OCI-LY7 (cell line): Measurements from ENCODE around the gene DOP1A. TPM values are rescaled to one million over a fixed set of nuclear protein-coding genes. Genes with fewer than 3 reads are reported as not detected.

Experiments used
- BruUV-seq: library from RNA; stranded (reverse); fragments of 400-500 nt; replicated peaks from 2 replicates; lab custom pipeline; 2021; lab: Mats Ljungman, UMichigan
- CTCF ChIA-PET: fragments of 300-600 bp; sonication (Branson Sonifier 250); formaldehyde crosslinking; loops from one replicate; lab custom pipeline; 2022; ENCODE audit warnings: antibody characterized with exemption; ENCODE audit not compliant: unreplicated experiment; lab: Charles Lee
- POLR2A ChIA-PET: fragments of 300-600 bp; sonication (Branson Sonifier 250); formaldehyde crosslinking; loops from one replicate; lab custom pipeline; 2022; ENCODE audit warnings: antibody characterized with exemption; lab: Charles Lee
- DNase-seq: peaks from one replicate; pipeline ENCODE4 v3.0.0-alpha.2; 2015; ENCODE audit warnings: low spot score
- H2AFZ ChIP-seq: fragments of 200-600 bp; sonication (generic), shearing (Covaris generic); 2 replicates; pipeline ENCODE4 v1.6.1; 2014; ENCODE audit warnings: mild to moderate bottlenecking, antibody characterized with exemption, low read length, moderate library complexity
- H3K27ac ChIP-seq: fragments of 200-600 bp; sonication (generic); 2 replicates; pipeline ENCODE4 v1.5.1; 2014; ENCODE audit warnings: mixed run types, low read depth, mild to moderate bottlenecking, moderate library complexity, low read length, inconsistent platforms; ENCODE audit not compliant: poor library complexity, severe bottlenecking
- H3K36me3 ChIP-seq: fragments of 200-600 bp; sonication (generic); 2 replicates; pipeline ENCODE4 v1.6.1; 2014; ENCODE audit warnings: mild to moderate bottlenecking, antibody characterized with exemption, low read length, moderate library complexity, mixed read lengths; ENCODE audit not compliant: insufficient read depth
- H3K4me1 ChIP-seq: fragments of 200-600 bp; sonication (generic); 2 replicates; pipeline ENCODE4 v1.5.1; 2014; ENCODE audit warnings: mild to moderate bottlenecking, low read length; ENCODE audit not compliant: insufficient read depth, poor library complexity, severe bottlenecking
- H3K4me2 ChIP-seq: fragments of 200-600 bp; sonication (generic); 2 replicates; pipeline ENCODE4 v1.6.1; 2014; ENCODE audit warnings: mild to moderate bottlenecking, low read length
- H3K4me3 ChIP-seq: fragments of 200-600 bp; sonication (generic); 2 replicates; pipeline ENCODE4 v1.5.1; 2014; ENCODE audit warnings: mild to moderate bottlenecking, low read depth, low read length; ENCODE audit not compliant: poor library complexity, severe bottlenecking
- H3K79me2 ChIP-seq: fragments of 200-600 bp; sonication (generic); 2 replicates; pipeline ENCODE4 v1.6.1; 2016; ENCODE audit warnings: low read depth, mild to moderate bottlenecking, low read length, moderate library complexity, mixed read lengths; ENCODE audit not compliant: insufficient read depth
- H3K9me2 ChIP-seq: fragments of 200-600 bp; sonication (generic); 2 replicates; pipeline ENCODE4 v1.6.1; 2016; ENCODE audit warnings: mild to moderate bottlenecking, low read length, mixed read lengths; ENCODE audit not compliant: insufficient read depth
- H3K9me3 ChIP-seq: fragments of 200-600 bp; sonication (generic); 2 replicates; pipeline ENCODE4 v1.6.1; 2014; ENCODE audit warnings: mild to moderate bottlenecking, mixed run types, low read length, mixed read lengths
- H4K20me1 ChIP-seq: fragments of 200-600 bp; sonication (generic); 2 replicates; pipeline ENCODE4 v1.6.1; 2014; ENCODE audit warnings: mild to moderate bottlenecking, antibody characterized with exemption, low read length, moderate library complexity, mixed read lengths; ENCODE audit not compliant: insufficient read depth
- EZH2phosphoT487 ChIP-seq: fragments of 200-600 bp; sonication (generic); IDR thresholded peaks from 2 replicates; pipeline ENCODE4 v1.6.1; 2018; ENCODE audit warnings: low read depth, borderline replicate concordance, mild to moderate bottlenecking, mixed run types, antibody characterized with exemption, low read length, moderate library complexity, mixed read lengths
- intact Hi-C: fragments of 100-400 bp; cut with micrococcal nuclease; formaldehyde crosslinking; loops from one replicate; pipeline ENCODE4 v1.10.0; 2022; ENCODE audit not compliant: unreplicated experiment
- total RNA-seq, 2 experiments: library from RNA; depleted of rRNA in 1 of 2; stranded (reverse); fragments of >200 nt in 1 of 2; shearing (Covaris generic) in 1 of 2; gene quantifications; 2 replicates each; pipeline ENCODE4 v1.2.3, GENCODE V29; 2014 to 2022
- TF ChIP-seq, protein P1 (sequence below): fragments of 200-600 bp; sonication (generic); conservative IDR thresholded peaks from 2 replicates; pipeline ENCODE4 v1.5.1; 2014; ENCODE audit warnings: mild to moderate bottlenecking, antibody characterized with exemption, low read length, moderate library complexity, mixed read lengths

The DOP1A gene
- total RNA-seq, 2 experiments from 2014 or later = 25.2 to 25.6 TPM

GRCh38 chr6:83176246-83176645, 108.8 kb downstream of the DOP1A start:
- H3K4me1 ChIP-seq = no peaks in the 10 kb centered on the region
- ChIA-PET CTCF (no interaction called here), POLR2A (interaction anchor here (1.2 kb wide), 2 partner anchors 19 to 109 kb away, joined by 3 to 4 read pairs; partner anchors contain the start of gene DOP1A)
- no peak overlapping the region for H3K27ac ChIP-seq
- H3K36me3 ChIP-seq = peaks cover 76% of the 10 kb centered on the region
- TF ChIP-seq, protein P1, sequence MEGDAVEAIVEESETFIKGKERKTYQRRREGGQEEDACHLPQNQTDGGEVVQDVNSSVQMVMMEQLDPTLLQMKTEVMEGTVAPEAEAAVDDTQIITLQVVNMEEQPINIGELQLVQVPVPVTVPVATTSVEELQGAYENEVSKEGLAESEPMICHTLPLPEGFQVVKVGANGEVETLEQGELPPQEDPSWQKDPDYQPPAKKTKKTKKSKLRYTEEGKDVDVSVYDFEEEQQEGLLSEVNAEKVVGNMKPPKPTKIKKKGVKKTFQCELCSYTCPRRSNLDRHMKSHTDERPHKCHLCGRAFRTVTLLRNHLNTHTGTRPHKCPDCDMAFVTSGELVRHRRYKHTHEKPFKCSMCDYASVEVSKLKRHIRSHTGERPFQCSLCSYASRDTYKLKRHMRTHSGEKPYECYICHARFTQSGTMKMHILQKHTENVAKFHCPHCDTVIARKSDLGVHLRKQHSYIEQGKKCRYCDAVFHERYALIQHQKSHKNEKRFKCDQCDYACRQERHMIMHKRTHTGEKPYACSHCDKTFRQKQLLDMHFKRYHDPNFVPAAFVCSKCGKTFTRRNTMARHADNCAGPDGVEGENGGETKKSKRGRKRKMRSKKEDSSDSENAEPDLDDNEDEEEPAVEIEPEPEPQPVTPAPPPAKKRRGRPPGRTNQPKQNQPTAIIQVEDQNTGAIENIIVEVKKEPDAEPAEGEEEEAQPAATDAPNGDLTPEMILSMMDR = no peak
- TF ChIP-seq EZH2phosphoT487 = no peak
- no peaks in the 10 kb centered on the region for H4K20me1 ChIP-seq
- BruUV-seq = no TSS peak
- DNase-seq = no peak
- H3K4me3 ChIP-seq = no peak overlapping the region
- H3K9me3 ChIP-seq = no peaks in the 10 kb centered on the region
- no peaks in the 10 kb centered on the region for H3K79me2 ChIP-seq
- H3K4me2 ChIP-seq = no peak overlapping the region
- no peak overlapping the region for H2AFZ ChIP-seq
- H3K9me2 ChIP-seq = no peaks in the 10 kb centered on the region
- intact Hi-C loops = no loop called here

DNA sequence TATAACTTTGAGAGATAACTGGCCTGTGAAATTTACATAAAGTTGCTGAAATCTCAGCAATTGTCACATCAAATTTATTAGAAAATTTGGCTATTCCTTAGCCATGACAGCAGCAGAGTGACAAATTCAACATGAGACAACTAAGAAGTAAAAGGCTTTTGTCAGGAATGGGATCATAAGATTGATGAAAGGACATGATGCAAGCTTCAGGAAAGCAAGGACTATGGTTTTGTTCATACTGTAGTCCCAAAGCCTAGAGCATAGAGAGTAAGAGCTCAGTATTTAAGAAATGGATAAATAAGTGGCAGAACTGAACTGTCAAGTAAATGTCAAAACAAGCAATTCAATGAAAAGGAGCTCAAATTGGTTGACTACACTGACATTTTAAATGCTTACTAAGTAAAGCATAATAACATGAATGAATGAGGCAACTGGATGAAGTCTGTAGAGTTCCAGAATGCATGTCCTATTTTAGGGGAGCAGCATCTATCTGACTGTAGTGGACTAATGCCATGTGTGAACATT, 113.0 kb downstream of the DOP1A start:
- TF ChIP-seq EZH2phosphoT487 = no peak
- TF ChIP-seq, protein P1 = no peak
- no TSS peak for BruUV-seq
- no peaks in the 10 kb centered on the region for H3K79me2 ChIP-seq

GRCh38 chr6:83182114-83182513, 114.6 kb downstream of the DOP1A start:
- Histone ChIP-seq H3K36me3 (peaks cover 77% of the 10 kb centered on the region), H3K4me3 (no peak overlapping the region), H3K27ac (no peak overlapping the region), H3K4me1 (no peaks in the 10 kb centered on the region), H3K4me2 (no peak overlapping the region), H4K20me1 (no peaks in the 10 kb centered on the region), H3K9me3 (no peaks in the 10 kb centered on the region), H3K9me2 (no peaks in the 10 kb centered on the region), H2AFZ (no peak overlapping the region), H3K79me2 (no peaks in the 10 kb centered on the region)
- intact Hi-C loops = no loop called here
- DNase-seq = no peak
- ChIA-PET POLR2A (interaction anchor here (0.7 kb wide), 1 partner anchor 977 kb away, joined by 3 read pairs; no protein-coding TSS in a partner anchor), CTCF (no interaction called here)
- no peak for TF ChIP-seq EZH2phosphoT487
- TF ChIP-seq, protein P1 = no peak
- BruUV-seq = no TSS peak

More for the DNA sequence above, 113.0 kb downstream of the DOP1A start:
- Histone ChIP-seq H3K9me3 (no peaks in the 10 kb centered on the region), H3K9me2 (no peaks in the 10 kb centered on the region), H3K36me3 (peaks cover 75% of the 10 kb centered on the region), H4K20me1 (no peaks in the 10 kb centered on the region), H3K4me1 (no peaks in the 10 kb centered on the region), H3K4me3 (no peak overlapping the region), H2AFZ (no peak overlapping the region), H3K4me2 (no peak overlapping the region), H3K27ac (no peak overlapping the region)
- ChIA-PET CTCF (no interaction called here), POLR2A (interaction anchor here (0.7 to 0.8 kb wide), 2 partner anchors 16 to 20 kb away, joined by 3 to 4 read pairs; no protein-coding TSS in a partner anchor)
- no peak for DNase-seq
- intact Hi-C loops = no loop called here
